CD8-positive, alpha-beta memory T cell (primary cell): ENCODE measurements around the gene GPX4. TPM values are rescaled to one million over a fixed set of nuclear protein-coding genes. Genes with fewer than 3 reads are reported as not detected.
A peak's percentile ranks its signal among the peaks of the same experiment; 100 is the strongest.

Experiments
- CTCF ChIA-PET: fragments of 350-600 bp; sonication (Branson Sonifier 250); formaldehyde crosslinking; loops from one replicate; lab custom pipeline; 2021; ENCODE audit warnings: antibody characterized with exemption; lab: Charles Lee
- POLR2A ChIA-PET: fragments of 350-600 bp; sonication (Branson Sonifier 250); formaldehyde crosslinking; loops from one replicate; lab custom pipeline; 2021; ENCODE audit warnings: antibody characterized with exemption; lab: Charles Lee
- DNase-seq, 5 donors: peaks; one replicate each; pipeline versions ENCODE4 v3.0.0 to v3.0.0-alpha.2; 2020 to 2022; ENCODE audit warnings: mixed read lengths in 1 of 5
- H3K27ac ChIP-seq: one replicate; pipeline ENCODE4 v1.7.0; 2013; ENCODE audit warnings: low read depth, mild to moderate bottlenecking, low read length, moderate library complexity
- H3K27me3 ChIP-seq: 2 replicates; pipeline ENCODE4 v1.7.0; 2013; ENCODE audit warnings: low read length, mild to moderate bottlenecking; ENCODE audit not compliant: insufficient read depth, poor library complexity, severe bottlenecking
- H3K36me3 ChIP-seq: 2 replicates; pipeline ENCODE4 v1.7.0; 2013; ENCODE audit warnings: mild to moderate bottlenecking, low read length, moderate library complexity; ENCODE audit not compliant: insufficient read depth
- H3K4me1 ChIP-seq: 2 replicates; pipeline ENCODE4 v1.7.0; 2013; ENCODE audit warnings: mild to moderate bottlenecking, low read length, moderate library complexity; ENCODE audit not compliant: insufficient read depth
- H3K4me3 ChIP-seq: 2 replicates; pipeline ENCODE4 v1.7.0; 2013; ENCODE audit warnings: mild to moderate bottlenecking, low read length
- H3K9me3 ChIP-seq: 2 replicates; pipeline ENCODE4 v1.7.0; 2013; ENCODE audit warnings: mild to moderate bottlenecking, low read length
- H3K27ac Mint-ChIP-seq, 8 donors: one replicate each; pipeline ENCODE4 v1.8.0; 2020 to 2021; ENCODE audit warnings: mixed read lengths in 8 of 8, mild to moderate bottlenecking in 6 of 8, inconsistent platforms in 3 of 8, moderate library complexity in 3 of 8
- H3K27me3 Mint-ChIP-seq, 2 donors: one replicate each; pipeline ENCODE4 v1.8.0; 2020 to 2021; ENCODE audit warnings: mixed read lengths in 2 of 2, mild to moderate bottlenecking in 1 of 2, moderate library complexity in 1 of 2
- H3K36me3 Mint-ChIP-seq, 3 donors: one replicate each; pipeline ENCODE4 v1.8.0; 2020 to 2021; ENCODE audit warnings: mixed read lengths in 3 of 3, inconsistent platforms in 1 of 3, mild to moderate bottlenecking in 1 of 3
- H3K4me1 Mint-ChIP-seq, 3 donors: one replicate each; pipeline ENCODE4 v1.8.0; 2020 to 2021; ENCODE audit warnings: mixed read lengths in 3 of 3, inconsistent platforms in 1 of 3, mild to moderate bottlenecking in 1 of 3
- H3K4me3 Mint-ChIP-seq, 7 donors: one replicate each; pipeline ENCODE4 v1.8.0; 2020 to 2021; ENCODE audit warnings: mixed read lengths in 7 of 7, mild to moderate bottlenecking in 6 of 7, moderate library complexity in 4 of 7, inconsistent platforms in 2 of 7
- H3K9me3 Mint-ChIP-seq, 5 donors: one replicate each; pipeline ENCODE4 v1.8.0; 2020 to 2022; ENCODE audit warnings: mixed read lengths in 5 of 5, mild to moderate bottlenecking in 3 of 5, moderate library complexity in 2 of 5, inconsistent platforms in 1 of 5
- polyA plus RNA-seq: library from polyadenylated mRNA; unstranded; fragments of 300-500 nt; fragmentation: Illumina TruSeq; gene quantifications from one replicate; pipeline ENCODE4 v1.2.3, GENCODE V29; 2021
- total RNA-seq, 2 experiments: library from RNA; stranded (reverse); gene quantifications; one replicate each; pipeline ENCODE4 v1.2.3, GENCODE V29; 2021

Gene GPX4
- total and polyA plus RNA-seq, 3 experiments from 2014 or later = 222 to 373 (median 222) TPM

DNA sequence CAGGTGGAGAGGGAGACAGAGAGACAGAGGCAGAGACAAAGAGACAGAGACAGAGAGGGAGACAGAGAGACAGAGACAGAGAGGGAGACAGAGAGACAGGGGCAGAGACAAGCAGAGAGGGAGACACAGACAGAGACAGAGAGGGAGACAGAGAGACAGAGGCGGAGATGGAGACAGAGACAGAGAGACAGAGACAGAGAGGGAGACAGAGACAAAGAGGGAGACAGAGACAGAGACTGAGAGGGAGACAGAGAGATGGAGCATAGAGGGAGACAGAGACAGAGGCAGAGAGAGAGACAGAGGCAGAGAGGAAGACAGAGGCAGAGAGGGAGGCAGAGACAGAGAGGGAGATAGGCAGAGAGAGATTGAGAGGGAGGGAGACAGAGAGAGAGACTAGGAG, 40.9 kb downstream of the GPX4 start:
- POLR2A ChIA-PET = no interaction called here
- Mint-ChIP-seq H3K27ac (peak overlapping the region in 5 of 8 donors; percentile 25 to 87 (median 66)), H3K9me3 (no peaks in the 10 kb centered on the region), H3K36me3 (peaks cover 5 to 42% (median 10%) of the 10 kb centered on the region in 3 donors), H3K4me3 (peak overlapping the region in 2 of 7 donors; percentile 50 to 72), H3K27me3 (peaks cover 0 to 1% of the 10 kb centered on the region in 2 donors), H3K4me1 (peaks cover 0 to 5% (median 4%) of the 10 kb centered on the region in 3 donors)
- H3K36me3 ChIP-seq = no peaks in the 10 kb centered on the region
- H3K27me3 ChIP-seq = no peaks in the 10 kb centered on the region
- no peak overlapping the region for H3K27ac ChIP-seq
- no peak overlapping the region for H3K4me3 ChIP-seq
- no peaks in the 10 kb centered on the region for H3K9me3 ChIP-seq
- H3K4me1 ChIP-seq = no peaks in the 10 kb centered on the region
- CTCF ChIA-PET = no interaction called here
- no peak for DNase-seq

DNA sequence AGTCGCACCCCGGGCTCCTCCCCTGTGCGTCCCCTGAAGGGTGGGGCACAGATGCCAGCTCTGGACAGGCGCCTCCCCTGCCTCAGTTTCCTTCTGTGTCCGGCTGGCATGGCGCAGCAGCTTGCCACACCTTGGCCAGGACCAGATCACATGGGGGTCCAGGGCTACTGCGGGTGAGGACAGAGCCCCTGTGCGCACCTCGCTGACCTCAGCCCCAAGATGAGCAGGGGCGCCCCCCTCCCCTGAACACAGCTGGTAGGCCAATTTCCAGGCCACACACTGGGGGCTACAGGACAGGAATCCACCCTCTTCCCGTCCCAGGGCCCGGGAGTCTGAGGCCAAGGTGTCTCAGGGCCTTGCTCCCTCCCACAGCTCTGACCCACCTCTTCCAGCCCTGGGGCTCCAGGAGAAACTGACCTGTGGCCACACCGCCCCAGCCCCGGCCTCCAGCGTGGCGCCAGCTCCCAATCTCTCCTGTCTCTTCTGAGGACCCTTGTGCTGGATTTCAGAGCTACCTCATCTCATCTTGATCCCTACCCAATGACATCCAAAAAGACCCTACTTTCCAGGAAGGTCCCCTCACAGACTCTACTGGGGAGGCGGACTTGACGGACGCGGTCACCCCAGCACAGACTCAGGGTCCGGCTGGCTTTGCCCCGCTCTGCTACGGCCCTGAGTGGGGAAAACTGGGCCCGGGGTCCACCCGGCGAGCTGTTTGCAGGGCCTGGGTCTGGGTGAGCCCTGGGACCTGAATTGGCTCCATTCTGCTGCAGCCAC, 42.0 kb downstream of the GPX4 start:
- CTCF ChIA-PET = interaction anchor here (1.3 kb wide), 1 partner anchor 16 kb away, joined by 3 read pairs; no protein-coding TSS in a partner anchor
- Histone ChIP-seq H3K27me3 (no peaks in the 10 kb centered on the region), H3K4me3 (no peak overlapping the region), H3K36me3 (no peaks in the 10 kb centered on the region), H3K9me3 (no peaks in the 10 kb centered on the region), H3K27ac (no peak overlapping the region), H3K4me1 (no peaks in the 10 kb centered on the region)
- peaks cover 5 to 39% (median 8%) of the 10 kb centered on the region in 3 donors for H3K36me3 Mint-ChIP-seq
- peak overlapping the region in 2 of 8 donors; percentile 10 to 60 for H3K27ac Mint-ChIP-seq
- peaks cover 0 to 5% (median 4%) of the 10 kb centered on the region in 3 donors for H3K4me1 Mint-ChIP-seq
- no peak for DNase-seq
- H3K27me3 Mint-ChIP-seq = peaks cover 0 to 1% of the 10 kb centered on the region in 2 donors
- POLR2A ChIA-PET = no interaction called here
- H3K4me3 Mint-ChIP-seq = no peak overlapping the region
- H3K9me3 Mint-ChIP-seq = no peaks in the 10 kb centered on the region

DNA sequence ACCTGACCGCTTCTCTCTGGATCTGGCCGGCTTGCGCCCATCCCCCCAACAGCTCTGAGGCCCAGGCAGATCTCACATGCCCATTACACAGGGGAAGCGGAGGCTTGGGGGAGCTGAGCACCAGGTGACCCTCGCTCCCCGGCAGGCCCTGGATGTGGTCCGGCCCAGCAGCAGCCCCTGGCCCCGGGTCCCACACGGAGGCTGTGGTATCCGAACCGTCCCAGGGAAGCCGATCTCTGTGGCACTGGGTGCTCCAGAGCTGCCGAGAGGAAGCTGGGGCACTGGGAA, 42.6 kb downstream of the GPX4 start:
- H3K36me3 Mint-ChIP-seq = peaks cover 5 to 40% (median 8%) of the 10 kb centered on the region in 3 donors
- H3K4me3 Mint-ChIP-seq = no peak overlapping the region
- peaks cover 0 to 5% (median 4%) of the 10 kb centered on the region in 3 donors for H3K4me1 Mint-ChIP-seq
- ChIA-PET POLR2A (interaction anchor here (1.1 kb wide), 1 partner anchor 13 kb away, joined by 3 read pairs; no protein-coding TSS in a partner anchor), CTCF (interaction anchor here (1.3 kb wide), 1 partner anchor 16 kb away, joined by 3 read pairs; no protein-coding TSS in a partner anchor)
- no peak for DNase-seq
- no peaks in the 10 kb centered on the region for H3K9me3 ChIP-seq
- H3K27me3 Mint-ChIP-seq = peaks cover 0 to 1% of the 10 kb centered on the region in 2 donors
- H3K27ac ChIP-seq = no peak overlapping the region
- no peaks in the 10 kb centered on the region for H3K9me3 Mint-ChIP-seq
- H3K36me3 ChIP-seq = no peaks in the 10 kb centered on the region
- H3K27me3 ChIP-seq = no peaks in the 10 kb centered on the region
- H3K27ac Mint-ChIP-seq = no peak overlapping the region
- no peaks in the 10 kb centered on the region for H3K4me1 ChIP-seq
- no peak overlapping the region for H3K4me3 ChIP-seq

DNA sequence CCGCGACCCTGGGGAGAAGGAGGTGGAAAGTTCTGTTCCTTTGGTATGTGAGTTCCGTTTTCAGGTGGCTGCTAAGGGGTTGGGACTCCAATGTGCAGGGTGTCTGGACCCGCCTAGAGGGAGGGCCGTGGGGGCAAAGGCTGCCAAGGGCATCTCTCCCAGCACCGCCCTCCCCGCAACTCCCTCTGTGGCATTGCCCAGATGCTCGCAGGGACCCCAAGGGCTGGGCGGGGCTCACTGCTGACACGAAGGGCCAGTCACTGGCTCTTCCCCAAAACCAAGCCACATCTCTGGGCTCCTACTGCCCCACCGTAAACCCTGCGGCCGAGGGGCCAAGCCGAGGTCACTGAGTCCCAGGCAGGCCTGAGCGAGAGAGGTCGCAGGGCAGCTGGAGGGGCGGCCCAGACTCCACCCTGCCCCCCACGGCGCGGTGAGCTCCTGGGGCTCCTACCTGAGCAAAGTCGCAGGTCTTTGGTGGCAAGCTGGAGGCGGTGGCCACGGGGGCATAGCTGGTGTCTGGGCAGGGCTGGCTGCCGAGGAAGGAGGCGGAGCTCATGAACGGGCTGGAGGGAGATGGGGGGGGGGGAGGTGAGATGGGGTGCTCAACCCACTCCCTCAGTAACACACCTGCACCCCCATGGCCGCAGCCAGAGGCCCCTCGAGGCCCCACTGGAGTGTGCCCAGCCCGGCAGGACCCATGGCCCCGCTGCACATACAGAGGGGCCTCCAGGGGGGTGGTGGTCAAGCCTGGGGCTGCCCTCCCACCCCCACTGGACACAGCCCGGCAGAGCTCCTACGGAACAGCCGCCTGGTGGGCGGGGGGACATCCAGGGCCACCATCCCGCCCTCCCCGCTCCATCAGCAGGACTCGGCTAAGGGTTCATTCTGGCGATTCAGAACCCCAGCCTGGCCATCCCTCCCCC, 43.3 kb downstream of the GPX4 start:
- Mint-ChIP-seq H3K27ac (no peak overlapping the region), H3K4me3 (no peak overlapping the region), H3K27me3 (peaks cover 0 to 1% of the 10 kb centered on the region in 2 donors), H3K9me3 (no peaks in the 10 kb centered on the region), H3K4me1 (peaks cover 0 to 3% (median 1%) of the 10 kb centered on the region in 3 donors), H3K36me3 (peaks cover 1 to 43% (median 5%) of the 10 kb centered on the region in 3 donors)
- ChIA-PET POLR2A (interaction anchor here (1.1 kb wide), 1 partner anchor 14 kb away, joined by 3 read pairs; no protein-coding TSS in a partner anchor), CTCF (no interaction called here)
- Histone ChIP-seq H3K27me3 (no peaks in the 10 kb centered on the region), H3K36me3 (no peaks in the 10 kb centered on the region), H3K4me3 (no peak overlapping the region), H3K27ac (no peak overlapping the region), H3K9me3 (no peaks in the 10 kb centered on the region), H3K4me1 (no peaks in the 10 kb centered on the region)
- DNase-seq = no peak

DNA sequence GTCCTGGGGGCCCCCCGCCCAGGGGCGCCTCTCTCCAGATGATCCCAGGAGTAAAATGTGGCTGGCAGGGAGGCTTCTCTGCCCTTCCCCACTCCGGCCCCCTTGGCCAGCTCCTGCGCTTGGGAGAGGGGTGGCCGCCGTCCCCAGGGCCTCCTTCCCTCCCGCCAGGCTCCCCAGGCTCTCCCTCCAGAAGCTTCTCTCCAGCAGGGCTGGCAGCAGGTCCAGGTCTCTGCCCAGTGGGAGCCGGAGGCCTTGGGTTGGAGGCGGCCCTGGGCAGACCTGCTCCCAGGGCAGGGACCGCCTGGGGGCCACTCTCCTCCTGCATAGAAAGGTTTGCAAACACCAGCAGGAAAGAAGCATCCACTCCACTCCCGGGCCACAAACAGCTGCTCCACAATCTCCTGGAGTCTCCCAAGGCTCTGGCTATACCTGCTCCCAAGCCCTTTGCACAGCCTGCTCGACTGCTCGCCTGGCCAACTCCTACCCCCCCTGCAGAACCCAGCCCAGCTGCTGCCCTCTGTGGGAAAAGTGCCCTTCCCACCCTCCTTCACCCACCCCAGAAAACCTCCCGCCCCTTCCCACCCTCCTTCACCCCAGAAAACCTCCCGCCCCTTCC, 44.2 kb downstream of the GPX4 start:
- Mint-ChIP-seq H3K9me3 (no peaks in the 10 kb centered on the region), H3K27ac (no peak overlapping the region), H3K27me3 (peaks cover 0 to 1% of the 10 kb centered on the region in 2 donors), H3K36me3 (peaks cover 0 to 45% (median 5%) of the 10 kb centered on the region in 3 donors), H3K4me1 (peaks cover 0 to 3% (median 0%) of the 10 kb centered on the region in 3 donors), H3K4me3 (no peak overlapping the region)
- POLR2A ChIA-PET = no interaction called here
- Histone ChIP-seq H3K36me3 (no peaks in the 10 kb centered on the region), H3K27me3 (no peaks in the 10 kb centered on the region), H3K4me1 (no peaks in the 10 kb centered on the region), H3K4me3 (no peak overlapping the region), H3K27ac (no peak overlapping the region), H3K9me3 (no peaks in the 10 kb centered on the region)
- CTCF ChIA-PET = no interaction called here
- no peak for DNase-seq

- peaks cover 0 to 2% (median 0%) of the 10 kb centered on the region in 3 donors for H3K4me1 Mint-ChIP-seq
- POLR2A ChIA-PET = no interaction called here
Observed at GRCh38 chr19:1149259-1150045, 45.7 kb downstream of the GPX4 start.

GRCh38 chr19:1150333-1151036, 46.7 kb downstream of the GPX4 start:
- Mint-ChIP-seq H3K27ac (no peak overlapping the region), H3K36me3 (peaks cover 0 to 34% (median 0%) of the 10 kb centered on the region in 3 donors), H3K4me3 (no peak overlapping the region), H3K9me3 (no peaks in the 10 kb centered on the region), H3K27me3 (no peaks in the 10 kb centered on the region), H3K4me1 (no peaks in the 10 kb centered on the region)
- POLR2A ChIA-PET = no interaction called here
- Histone ChIP-seq H3K4me1 (no peaks in the 10 kb centered on the region), H3K27me3 (no peaks in the 10 kb centered on the region), H3K9me3 (no peaks in the 10 kb centered on the region), H3K27ac (no peak overlapping the region), H3K4me3 (no peak overlapping the region), H3K36me3 (no peaks in the 10 kb centered on the region)
- CTCF ChIA-PET = no interaction called here
- DNase-seq = no peak

More at GRCh38 chr19:1149259-1150045, 45.7 kb downstream of the GPX4 start:
- H3K4me3 ChIP-seq = no peak overlapping the region
- Mint-ChIP-seq H3K9me3 (no peaks in the 10 kb centered on the region), H3K4me3 (no peak overlapping the region), H3K36me3 (peaks cover 0 to 39% (median 2%) of the 10 kb centered on the region in 3 donors), H3K27ac (peak overlapping the region in 1 of 8 donors; percentile 72), H3K27me3 (no peaks in the 10 kb centered on the region)
- H3K36me3 ChIP-seq = no peaks in the 10 kb centered on the region
- no peak for DNase-seq
- no peaks in the 10 kb centered on the region for H3K9me3 ChIP-seq
- H3K27ac ChIP-seq = no peak overlapping the region
- CTCF ChIA-PET = no interaction called here
- H3K27me3 ChIP-seq = no peaks in the 10 kb centered on the region
- no peaks in the 10 kb centered on the region for H3K4me1 ChIP-seq
